Esophagus muscularis mucosa (tissue), 4 donors: ENCODE data around the gene IGF2R. TPM values are rescaled to one million over a fixed set of nuclear protein-coding genes. Genes with fewer than 3 reads are reported as not detected.

Experiments
- DNase-seq: peaks from one replicate; pipeline ENCODE4 v3.0.0-alpha.2; 2017; ENCODE audit errors: extremely low spot score
- H3K27ac ChIP-seq, 4 donors: fragments of 200-600 bp; sonication (generic); replicated peaks in 1 of 4; 1 replicate in 3 of 4; 2 replicates in 1 of 4; pipeline ENCODE4 v1.5.1; 2016 to 2019; ENCODE audit warnings: mild to moderate bottlenecking in 1 of 4
- H3K27me3 ChIP-seq, 4 donors: fragments of 200-600 bp; sonication (generic); one replicate each; pipeline versions ENCODE4 v1.5.1 to v1.6.0; 2016 to 2019
- H3K36me3 ChIP-seq, 4 donors: fragments of 200-600 bp; sonication (generic); one replicate each; pipeline ENCODE4 v1.5.1; 2016 to 2019
- H3K4me1 ChIP-seq, 4 donors: fragments of 200-600 bp; sonication (generic); one replicate each; pipeline ENCODE4 v1.5.1; 2016 to 2019
- H3K4me3 ChIP-seq, 4 donors: fragments of 200-600 bp; sonication (generic); 1 replicate in 2 of 4; 2 replicates in 2 of 4; pipeline ENCODE4 v1.5.1; 2016 to 2019; ENCODE audit warnings: mild to moderate bottlenecking in 4 of 4, moderate library complexity in 1 of 4
- H3K9me3 ChIP-seq, 4 donors: fragments of 200-600 bp; sonication (generic); 1 replicate in 3 of 4; 2 replicates in 1 of 4; pipeline ENCODE4 v1.5.1; 2016 to 2019
- EP300 ChIP-seq: sonication (generic); formaldehyde crosslinking; IDR thresholded peaks from one replicate; pipeline ENCODE4 v1.6.1; 2017; ENCODE audit warnings: antibody characterized with exemption
- POLR2A ChIP-seq: fragments of 450-650 bp; IDR thresholded peaks from one replicate; pipeline ENCODE4 v1.6.1; 2017; ENCODE audit warnings: antibody characterized with exemption, moderate library complexity, mild to moderate bottlenecking, low read depth
- POLR2AphosphoS5 ChIP-seq, 2 donors: sonication (generic); formaldehyde crosslinking; IDR thresholded peaks; one replicate each; pipeline ENCODE4 v1.6.1; 2017; ENCODE audit warnings: antibody characterized with exemption in 2 of 2
- WGBS: methylation state at CpG from one replicate; pipeline ENCODE4 v1.1.5; 2018; 5-methylcytosine and 5-hydroxymethylcytosine counted together
- intact Hi-C: fragments of 100-400 bp; cut with DNase I; formaldehyde crosslinking; loops from one replicate; pipeline ENCODE4 v1.15.1; 2023
- total RNA-seq, 4 donors: library from RNA; depleted of rRNA; stranded (reverse); fragments of >200 nt; gene quantifications; one replicate each; pipeline versions ENCODE4 v1.1.0 to v1.2.1, GENCODE V29; 2016
- TF ChIP-seq, protein P1 (sequence below), 3 experiments: fragments of 200-600 bp in 2 of 3; fragments of 450-650 bp in 1 of 3; sonication (generic) in 2 of 3; IDR thresholded peaks; one replicate each; pipeline ENCODE4 v1.5.1; 2017 to 2019; ENCODE audit warnings: antibody characterized with exemption in 3 of 3, mild to moderate bottlenecking in 2 of 3, moderate library complexity in 1 of 3

The IGF2R gene
- total RNA-seq, 4 donors from 2014 or later, result 43.6 to 75.3 (median 58.4) TPM

DNA sequence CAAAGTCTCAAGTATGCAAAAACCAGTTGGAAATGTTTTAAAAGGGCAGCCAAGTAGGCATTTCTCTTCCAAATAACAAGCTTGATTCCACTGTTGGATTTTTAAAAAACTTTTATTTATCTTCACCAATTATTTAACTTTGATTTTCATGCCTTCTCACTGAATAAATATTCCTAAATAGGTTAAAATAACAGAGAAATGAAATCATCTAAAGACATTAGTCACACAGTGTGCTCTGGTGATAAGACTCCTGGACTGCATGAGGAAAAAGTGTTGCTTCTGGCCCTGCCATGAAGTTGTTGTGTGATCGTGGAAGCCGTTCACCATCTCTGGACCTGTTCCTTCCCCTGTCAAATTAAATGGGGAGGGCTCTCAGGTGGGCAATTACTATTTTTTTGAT lies 33.8 kb upstream of the IGF2R start:
- no peak for DNase-seq
- no peak overlapping the region for H3K4me3 ChIP-seq
- TF ChIP-seq, protein P1, sequence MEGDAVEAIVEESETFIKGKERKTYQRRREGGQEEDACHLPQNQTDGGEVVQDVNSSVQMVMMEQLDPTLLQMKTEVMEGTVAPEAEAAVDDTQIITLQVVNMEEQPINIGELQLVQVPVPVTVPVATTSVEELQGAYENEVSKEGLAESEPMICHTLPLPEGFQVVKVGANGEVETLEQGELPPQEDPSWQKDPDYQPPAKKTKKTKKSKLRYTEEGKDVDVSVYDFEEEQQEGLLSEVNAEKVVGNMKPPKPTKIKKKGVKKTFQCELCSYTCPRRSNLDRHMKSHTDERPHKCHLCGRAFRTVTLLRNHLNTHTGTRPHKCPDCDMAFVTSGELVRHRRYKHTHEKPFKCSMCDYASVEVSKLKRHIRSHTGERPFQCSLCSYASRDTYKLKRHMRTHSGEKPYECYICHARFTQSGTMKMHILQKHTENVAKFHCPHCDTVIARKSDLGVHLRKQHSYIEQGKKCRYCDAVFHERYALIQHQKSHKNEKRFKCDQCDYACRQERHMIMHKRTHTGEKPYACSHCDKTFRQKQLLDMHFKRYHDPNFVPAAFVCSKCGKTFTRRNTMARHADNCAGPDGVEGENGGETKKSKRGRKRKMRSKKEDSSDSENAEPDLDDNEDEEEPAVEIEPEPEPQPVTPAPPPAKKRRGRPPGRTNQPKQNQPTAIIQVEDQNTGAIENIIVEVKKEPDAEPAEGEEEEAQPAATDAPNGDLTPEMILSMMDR (IDR thresholded peaks at IDR 0.05), result no peak
- TF ChIP-seq POLR2AphosphoS5 (IDR thresholded peaks at IDR 0.05) (no peak), EP300 (no peak), POLR2A (no peak)
- intact Hi-C loops, result no loop called here
- no peaks in the 10 kb centered on the region for H3K27me3 ChIP-seq
- no peak overlapping the region for H3K27ac ChIP-seq
- H3K36me3 ChIP-seq, result no peaks in the 10 kb centered on the region
- peaks cover 0 to under 1% (median 0%) of the 10 kb centered on the region in 4 donors for H3K4me1 ChIP-seq
- peaks cover 0 to 8% (median 3%) of the 10 kb centered on the region in 4 donors for H3K9me3 ChIP-seq
- 87% methylated on average over 2 of the region's 2 CpGs for WGBS

DNA sequence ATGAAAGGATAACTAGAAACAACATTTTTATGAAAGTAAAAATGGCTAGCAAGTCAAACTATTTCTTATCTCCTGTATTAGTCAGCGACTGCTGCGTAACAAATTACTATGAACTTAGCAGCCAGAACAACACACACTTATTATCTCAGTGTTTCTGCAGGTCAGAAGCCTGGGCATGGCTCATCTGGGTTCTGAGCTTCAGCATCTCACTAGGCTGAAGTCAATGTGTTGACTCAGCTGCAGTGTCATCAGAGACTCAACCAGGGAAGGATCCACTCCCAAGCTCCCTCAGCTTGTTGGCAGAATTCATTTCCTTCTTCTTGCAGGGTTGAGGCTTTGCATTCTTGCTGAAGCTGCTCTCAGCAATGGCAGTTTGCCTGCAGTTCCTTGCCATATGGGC lies 33.2 kb upstream of the IGF2R start:
- Histone ChIP-seq H3K36me3 (no peaks in the 10 kb centered on the region), H3K27ac (no peak overlapping the region), H3K4me1 (no peaks in the 10 kb centered on the region), H3K4me3 (no peak overlapping the region), H3K27me3 (no peaks in the 10 kb centered on the region), H3K9me3 (peaks cover 0 to 8% (median 3%) of the 10 kb centered on the region in 4 donors)
- TF ChIP-seq, protein P1 (IDR thresholded peaks at IDR 0.05), result no peak
- TF ChIP-seq EP300 (no peak), POLR2A (no peak), POLR2AphosphoS5 (IDR thresholded peaks at IDR 0.05) (no peak)
- no peak for DNase-seq
- WGBS, result 93% methylated on average over 2 of the region's 2 CpGs
- intact Hi-C loops, result no loop called here

DNA sequence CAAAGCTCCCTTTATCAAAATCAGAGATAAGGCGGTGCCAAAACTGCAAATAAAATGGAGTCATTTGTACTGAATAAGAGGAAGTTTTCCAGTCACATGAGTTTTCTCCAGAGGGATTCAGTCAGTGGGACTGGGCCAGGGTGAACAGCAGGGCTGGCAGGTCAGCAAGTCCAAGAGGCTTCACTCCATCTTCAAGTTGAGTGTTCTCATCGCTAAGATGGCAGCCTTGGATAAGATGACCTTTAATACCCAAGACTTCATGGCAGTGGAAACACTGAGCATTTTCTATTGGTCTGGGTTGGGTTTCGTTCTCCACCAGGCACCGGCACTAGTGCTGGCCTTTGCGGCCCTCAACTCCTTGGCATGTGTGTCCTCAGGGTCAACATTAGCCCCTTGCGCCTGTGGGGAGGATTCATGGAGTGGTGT lies 29.3 kb upstream of the IGF2R start:
- no peak overlapping the region for H3K4me3 ChIP-seq
- H3K36me3 ChIP-seq, result no peaks in the 10 kb centered on the region
- intact Hi-C loops, result no loop called here
- TF ChIP-seq, protein P1 (IDR thresholded peaks at IDR 0.05), result no peak
- no peak for TF ChIP-seq EP300
- TF ChIP-seq POLR2AphosphoS5 (IDR thresholded peaks at IDR 0.05), result no peak
- TF ChIP-seq POLR2A, result no peak
- WGBS, result 86% methylated on average over 6 of the region's 6 CpGs
- no peaks in the 10 kb centered on the region for H3K27me3 ChIP-seq
- no peak for DNase-seq
- peaks cover 0 to 16% (median 13%) of the 10 kb centered on the region in 4 donors for H3K9me3 ChIP-seq
- no peak overlapping the region for H3K27ac ChIP-seq
- H3K4me1 ChIP-seq, result peaks cover 0 to 4% (median 0%) of the 10 kb centered on the region in 4 donors

DNA sequence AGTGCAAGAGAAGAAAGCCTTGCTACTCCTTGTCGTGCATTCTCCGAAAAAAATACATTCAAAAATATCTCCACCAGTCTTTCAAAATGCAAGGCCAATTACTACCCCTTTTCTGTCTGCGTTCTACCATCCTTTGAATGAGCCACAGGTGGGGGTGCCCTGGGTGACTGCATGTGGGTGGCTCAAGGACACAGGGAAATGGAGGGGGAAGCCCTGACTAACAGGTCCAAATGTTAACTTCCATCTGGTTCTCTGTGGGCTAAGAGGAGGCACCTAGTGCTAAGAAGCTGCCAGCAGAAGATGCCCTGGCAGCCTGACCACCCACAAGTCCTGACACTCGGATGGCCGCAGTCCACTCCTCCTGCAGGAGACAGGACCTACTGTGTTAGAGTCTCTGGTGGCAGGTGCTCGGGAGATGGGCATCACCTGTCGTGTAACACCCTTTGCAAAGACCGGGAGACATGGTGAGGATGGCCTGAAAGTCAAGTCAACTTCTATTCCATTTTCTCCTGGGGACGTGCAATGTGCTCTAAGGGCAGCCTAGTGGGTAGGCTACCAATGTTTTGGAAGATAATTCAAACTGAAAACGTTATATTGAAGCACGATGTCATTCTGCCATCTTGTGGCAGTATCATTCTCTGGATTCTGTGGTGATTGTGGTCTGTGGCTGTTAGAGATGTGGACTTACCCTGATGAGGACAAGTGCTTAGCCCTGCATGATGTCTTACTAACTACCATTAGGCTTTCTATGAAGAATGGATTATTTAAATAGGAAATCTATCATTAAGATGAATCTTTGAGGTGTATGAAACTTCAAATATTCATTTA lies 27.4 kb upstream of the IGF2R start:
- no peak for TF ChIP-seq POLR2AphosphoS5 (IDR thresholded peaks at IDR 0.05)
- TF ChIP-seq, protein P1 (IDR thresholded peaks at IDR 0.05), result peak in 2 of 3 experiments; percentile 25 to 33
- H3K9me3 ChIP-seq, result peaks cover 0 to 18% (median 11%) of the 10 kb centered on the region in 4 donors
- WGBS, result 73% methylated on average over 9 of the region's 11 CpGs
- H3K36me3 ChIP-seq, result no peaks in the 10 kb centered on the region
- intact Hi-C loops, result no loop called here
- H3K27ac ChIP-seq, result no peak overlapping the region
- peaks cover 0 to 4% (median 0%) of the 10 kb centered on the region in 4 donors for H3K4me1 ChIP-seq
- no peaks in the 10 kb centered on the region for H3K27me3 ChIP-seq
- DNase-seq, result no peak
- H3K4me3 ChIP-seq, result no peak overlapping the region
